Inflammatory macrophage treated with lipopolysaccharide for 4 hours (primary cell): ENCODE measurements around the gene CCDC86.

Experiments
- DNase-seq: peaks from one replicate; pipeline ENCODE4 v3.0.0-alpha.2; 2020

CCDC86 gene

DNA sequence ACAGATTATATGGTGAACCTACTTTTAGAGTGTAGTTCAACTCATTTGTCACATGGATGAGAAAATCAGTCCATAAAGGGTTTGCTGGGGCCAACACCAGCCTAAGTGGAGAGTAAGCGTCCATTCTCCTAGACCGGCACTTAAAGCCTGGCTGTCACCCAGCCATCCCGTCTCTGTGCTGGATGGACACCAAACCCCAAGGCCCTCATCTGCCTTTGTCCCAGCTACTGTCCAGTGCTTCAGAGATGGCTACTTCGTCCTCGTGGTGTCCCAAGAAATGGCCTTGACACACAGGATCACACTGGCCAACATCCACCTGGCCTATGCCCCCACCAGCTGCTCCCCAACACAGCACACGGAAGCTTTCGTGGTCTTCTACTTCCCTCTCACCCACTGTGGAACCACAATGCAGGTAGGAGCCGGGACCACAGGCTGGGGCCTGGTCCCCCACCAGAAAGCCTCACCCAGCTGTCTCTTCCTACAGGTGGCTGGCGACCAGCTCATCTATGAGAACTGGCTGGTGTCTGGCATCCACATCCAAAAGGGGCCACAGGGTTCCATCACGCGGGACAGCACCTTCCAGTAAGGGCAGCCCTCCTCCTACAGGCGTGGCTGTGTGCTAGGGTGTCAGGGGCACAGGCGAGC, 28.9 kb downstream of the CCDC86 start:
- DNase-seq, result no peak

DNA sequence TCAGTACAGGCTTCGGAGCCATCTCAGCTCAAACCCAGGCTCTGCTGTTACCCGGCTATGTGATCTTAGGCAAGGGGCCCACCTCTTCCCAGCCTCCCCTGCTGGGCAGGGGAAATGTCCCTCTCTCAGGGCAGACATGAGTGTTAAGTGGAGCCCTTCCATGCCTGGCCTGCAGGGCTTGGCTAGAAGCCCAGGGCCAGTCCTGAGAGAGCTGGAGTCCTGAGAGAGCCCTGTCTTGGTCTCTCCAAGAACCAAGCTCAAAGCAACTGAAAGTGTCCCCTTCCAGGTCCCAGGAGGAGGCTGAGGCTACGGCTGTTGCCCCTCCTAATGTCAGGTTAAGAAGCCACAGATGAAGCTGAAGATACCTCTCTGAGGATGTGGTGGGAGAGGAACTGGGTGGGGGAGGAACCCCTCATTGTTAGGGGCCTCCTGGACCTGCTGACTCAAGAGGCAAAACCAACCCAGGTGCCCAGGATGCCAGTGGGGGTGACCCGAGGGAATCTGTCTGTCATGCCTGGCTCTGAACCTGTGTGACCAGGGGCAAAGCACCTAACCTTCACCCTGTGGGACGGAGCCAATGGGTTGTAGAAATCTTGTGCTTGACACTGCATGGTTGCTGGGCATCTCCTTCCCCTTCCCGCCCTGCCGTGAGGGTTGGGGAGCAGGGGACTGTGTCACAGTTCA, 29.6 kb downstream of the CCDC86 start:
- no peak for DNase-seq

DNA sequence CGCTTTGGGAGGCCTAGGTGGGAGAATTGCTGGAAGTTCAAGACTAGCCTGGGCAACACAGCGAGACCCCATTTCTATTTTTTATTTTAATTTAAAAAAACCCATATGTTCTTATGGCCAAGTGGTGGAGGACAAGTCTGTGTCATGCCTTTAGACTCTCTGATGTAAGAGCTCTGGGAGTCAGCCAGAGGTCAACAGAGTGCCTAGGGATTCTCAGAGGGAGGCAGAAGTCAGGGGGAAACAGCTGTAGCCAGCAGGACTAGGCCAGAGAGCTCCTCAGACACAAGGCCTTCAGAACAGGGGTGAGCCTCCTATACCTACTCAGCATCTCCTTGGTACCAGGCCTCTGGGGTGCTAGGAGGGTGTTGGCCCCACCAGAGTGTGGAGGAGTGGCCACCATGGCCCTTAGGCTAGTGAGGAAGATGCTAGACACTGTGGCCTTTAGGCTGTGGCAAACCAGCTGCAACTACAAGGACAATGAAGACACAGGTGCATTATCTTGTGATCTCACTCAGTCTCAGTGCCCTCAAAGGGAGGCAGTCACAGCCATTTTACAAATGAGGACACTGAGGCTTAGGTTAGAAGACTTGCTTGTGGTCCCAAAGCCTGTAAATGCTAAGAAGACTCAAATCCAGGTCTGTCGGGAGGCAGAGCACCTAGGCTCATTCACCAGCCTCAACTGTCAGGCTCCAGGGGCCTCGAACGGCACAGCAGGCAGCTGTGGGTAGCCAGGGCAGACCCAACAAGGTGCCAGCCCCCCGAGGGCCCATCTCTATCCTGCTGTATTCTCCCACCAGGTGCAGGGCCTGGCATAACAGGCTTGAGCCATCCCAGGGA, 30.4 kb downstream of the CCDC86 start:
- DNase-seq, result peak; percentile 19

DNA sequence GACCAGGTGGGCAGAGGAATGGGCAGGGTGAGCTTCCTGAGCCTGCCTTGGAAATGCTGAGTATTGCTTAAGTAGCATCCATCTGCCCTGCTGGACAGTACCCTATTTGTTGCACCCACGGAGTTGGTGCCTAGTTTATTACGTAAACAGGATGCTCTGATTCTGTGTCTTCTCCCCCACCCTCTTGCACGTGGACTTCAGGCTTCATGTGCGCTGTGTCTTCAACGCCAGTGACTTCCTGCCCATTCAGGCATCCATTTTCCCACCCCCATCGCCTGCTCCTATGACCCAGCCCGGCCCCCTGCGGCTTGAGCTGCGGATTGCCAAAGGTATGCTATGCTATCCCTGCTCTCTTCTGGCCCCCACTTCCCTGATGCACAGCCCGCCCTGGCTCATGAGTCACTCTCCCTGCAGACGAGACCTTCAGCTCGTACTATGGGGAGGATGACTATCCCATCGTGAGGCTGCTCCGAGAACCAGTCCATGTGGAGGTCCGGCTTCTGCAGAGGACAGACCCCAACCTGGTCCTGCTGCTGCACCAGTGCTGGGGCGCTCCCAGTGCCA, 31.1 kb downstream of the CCDC86 start:
- peak; percentile 45 for DNase-seq

DNA sequence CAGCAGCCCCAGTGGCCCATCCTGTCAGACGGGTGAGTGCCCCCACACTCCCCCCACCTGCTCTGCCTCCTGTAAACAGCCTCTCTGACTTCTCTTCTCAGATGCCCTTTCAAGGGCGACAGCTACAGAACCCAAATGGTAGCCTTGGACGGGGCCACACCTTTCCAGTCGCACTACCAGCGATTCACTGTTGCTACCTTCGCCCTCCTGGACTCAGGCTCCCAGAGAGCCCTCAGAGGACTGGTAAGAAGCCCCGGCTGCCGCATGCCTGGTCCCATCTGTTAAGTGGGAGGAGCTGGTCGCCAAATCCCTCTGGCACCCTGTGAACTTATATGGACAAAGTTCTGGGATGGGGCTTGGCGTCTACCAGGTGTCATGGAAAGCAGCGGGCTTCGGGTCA, 31.6 kb downstream of the CCDC86 start:
- DNase-seq, result no peak

DNA sequence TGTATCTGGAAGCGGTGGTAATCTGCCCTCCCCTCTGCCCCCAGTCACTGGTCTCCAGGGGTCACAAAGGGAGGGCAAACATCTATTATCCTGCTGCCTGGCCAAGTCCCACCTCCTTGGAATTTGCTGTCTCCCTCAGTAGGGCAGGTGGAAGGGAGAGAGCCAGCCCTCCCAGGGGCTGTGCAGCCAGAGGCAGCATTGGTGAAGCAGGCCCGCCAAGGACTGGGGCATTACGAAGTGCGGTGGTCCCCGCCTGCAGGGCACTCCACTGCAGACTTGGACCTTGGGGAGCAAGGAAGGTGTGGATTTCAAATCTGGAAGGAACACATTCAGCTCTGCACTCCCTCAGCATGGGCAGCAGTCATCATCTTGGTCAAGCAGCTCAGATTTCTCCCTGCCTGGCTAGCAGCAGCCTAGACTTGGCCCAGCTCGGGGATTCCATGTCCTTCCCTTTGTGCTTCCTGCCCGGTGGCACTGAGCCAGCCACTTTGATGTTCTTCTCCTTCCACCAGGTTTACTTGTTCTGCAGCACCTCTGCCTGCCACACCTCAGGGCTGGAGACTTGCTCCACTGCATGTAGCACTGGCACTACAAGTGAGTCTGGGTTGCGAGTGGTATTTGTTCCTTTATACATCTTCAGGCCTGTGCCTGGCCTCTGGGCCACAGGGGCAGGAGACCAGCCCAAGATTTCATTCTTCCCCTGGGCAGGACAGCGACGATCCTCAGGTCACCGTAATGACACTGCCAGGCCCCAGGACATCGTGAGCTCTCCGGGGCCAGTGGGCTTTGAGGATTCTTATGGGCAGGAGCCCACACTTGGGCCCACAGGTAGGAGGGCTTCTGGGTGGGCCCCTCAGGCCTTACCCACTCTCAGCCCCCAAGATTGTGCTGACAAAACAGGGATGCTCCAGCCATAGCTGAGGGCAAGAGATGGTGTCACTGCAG, 32.8 kb downstream of the CCDC86 start:
- no peak for DNase-seq

DNA sequence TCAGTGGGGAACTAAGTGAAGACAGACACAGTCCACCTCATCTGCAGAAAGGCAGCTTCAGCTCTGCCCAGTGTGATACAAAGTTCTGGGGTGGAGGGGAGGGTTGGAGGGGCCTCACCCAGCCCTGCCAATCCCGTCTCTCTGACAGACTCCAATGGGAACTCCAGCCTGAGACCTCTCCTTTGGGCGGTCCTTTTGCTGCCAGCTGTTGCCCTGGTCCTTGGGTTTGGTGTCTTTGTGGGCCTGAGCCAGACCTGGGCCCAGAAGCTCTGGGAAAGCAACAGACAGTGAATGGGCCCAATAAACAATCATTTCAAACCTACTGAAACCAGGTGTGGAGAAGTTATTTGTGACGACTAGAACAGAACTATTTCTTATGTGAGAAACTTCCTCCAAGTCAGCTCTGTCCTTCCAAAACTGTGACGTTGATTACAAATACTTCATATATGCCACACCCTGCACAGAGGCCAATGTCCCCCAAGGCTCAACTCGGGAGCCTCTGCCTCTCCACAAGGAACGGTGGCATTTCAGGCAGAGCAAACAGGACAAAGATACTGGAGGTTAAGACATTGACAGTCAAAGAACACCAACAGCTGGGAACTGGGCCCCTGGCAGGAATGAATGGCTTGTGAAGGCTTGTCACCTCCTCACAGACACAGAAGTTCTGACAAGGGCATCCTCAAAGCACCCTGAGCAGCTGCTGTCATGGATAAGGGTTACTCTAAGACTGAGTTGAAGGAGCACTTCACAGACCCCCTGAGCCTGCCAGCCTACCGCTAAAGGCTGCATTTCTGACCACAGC, 33.7 kb downstream of the CCDC86 start:
- DNase-seq, result no peak

DNA sequence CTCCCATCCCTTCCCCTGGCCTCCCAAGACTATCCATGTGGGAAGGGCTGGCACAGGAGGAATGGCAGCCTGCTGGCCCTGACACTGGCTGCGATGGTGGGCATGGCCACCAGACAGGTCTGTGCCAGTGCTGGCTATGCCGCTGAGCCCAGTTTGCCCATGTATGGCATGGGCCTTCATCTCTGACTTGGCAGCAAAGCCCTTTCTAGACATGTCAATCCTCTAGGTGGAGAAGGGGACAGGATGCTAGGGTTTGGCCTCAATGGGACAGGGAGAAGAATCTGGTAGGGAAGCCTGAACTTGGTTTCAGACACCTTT, 34.2 kb downstream of the CCDC86 start:
- no peak for DNase-seq

DNA sequence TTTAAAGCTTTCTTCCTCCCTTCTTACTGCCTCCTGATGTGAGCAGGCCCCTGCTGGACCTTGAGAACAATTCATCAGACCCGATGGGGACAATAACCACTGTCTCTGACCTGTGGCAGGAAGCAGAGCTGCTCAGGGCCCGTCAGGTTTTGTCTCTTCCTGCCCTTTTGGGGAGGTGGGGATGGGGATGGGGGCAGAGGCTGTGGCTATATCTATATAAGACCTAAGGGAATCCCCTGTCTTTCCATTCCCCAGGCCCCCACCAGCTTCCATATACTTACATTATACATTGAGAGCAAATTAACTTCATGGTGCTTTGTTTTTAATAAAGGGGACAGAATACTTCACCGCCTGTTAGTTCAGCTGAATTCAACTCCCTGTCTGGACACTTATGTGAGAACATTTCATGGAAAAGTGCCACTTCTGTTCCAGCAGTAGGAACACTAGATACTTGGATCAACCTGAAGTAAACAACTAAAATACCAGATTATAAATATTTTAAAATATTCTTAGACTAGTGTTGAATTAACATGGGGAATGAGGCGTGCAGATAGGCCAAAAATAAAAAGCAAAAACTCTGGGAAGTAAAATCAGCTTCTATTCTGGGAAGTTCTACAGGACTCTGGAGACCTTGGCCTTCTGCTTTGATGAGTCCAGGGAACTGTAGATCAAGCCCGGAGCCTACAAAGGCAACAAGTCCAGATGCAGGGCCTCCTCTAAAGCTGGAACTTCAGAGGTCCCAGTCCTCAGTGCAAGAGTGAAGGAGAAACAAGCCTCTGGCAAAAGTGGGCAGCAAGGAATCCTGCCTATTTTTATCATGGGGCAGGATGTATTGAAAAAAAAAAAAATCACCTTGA, 36.6 kb downstream of the CCDC86 start:
- DNase-seq, result no peak

DNA sequence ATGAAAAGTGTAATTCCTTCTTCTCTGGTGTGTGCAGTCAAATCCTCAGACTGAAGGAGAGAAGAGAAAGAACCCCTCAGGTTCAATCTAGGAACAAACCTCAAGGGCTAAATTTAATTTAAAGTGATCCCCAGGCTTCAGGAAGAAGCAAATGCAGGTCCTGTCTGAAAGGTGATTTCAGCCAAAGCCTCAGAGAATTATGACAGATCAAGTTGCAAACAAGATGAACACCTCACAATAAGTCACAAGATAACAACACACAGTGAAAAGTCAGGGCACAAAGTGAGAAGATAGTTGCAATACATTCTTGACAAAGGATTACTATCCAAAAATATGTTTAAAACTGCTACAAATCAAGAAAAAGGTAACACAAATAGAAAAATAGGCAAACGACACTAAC, 37.2 kb downstream of the CCDC86 start:
- DNase-seq, result no peak

DNA sequence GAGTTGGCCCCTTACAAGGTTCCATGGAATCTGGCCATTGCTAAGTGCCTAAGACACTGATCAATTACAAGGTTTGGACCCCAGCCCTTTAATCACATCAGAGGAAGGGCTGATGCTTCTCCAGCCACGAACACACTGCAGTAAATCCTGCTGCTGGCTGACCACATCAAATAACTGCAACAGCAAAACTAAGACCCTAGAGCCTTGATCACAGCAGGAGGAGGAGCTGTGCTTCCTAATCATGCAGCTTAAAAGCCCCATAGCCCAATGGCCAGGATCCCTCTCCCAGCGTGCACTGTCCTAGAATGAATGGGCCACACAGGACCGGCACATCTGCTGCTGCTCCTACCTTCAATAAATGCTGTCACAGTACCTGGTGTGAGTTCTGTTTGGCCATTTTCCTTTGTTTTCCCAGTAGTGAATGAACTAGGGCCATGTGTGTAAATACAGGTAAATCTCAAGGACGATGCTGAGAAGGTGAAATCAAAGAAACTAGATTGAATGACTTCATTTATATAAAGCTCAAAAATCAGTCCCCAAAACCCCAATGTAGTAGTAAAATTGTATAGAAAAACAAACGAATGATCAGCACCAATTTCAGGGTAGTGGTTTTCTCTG, 38.2 kb downstream of the CCDC86 start:
- no peak for DNase-seq

DNA sequence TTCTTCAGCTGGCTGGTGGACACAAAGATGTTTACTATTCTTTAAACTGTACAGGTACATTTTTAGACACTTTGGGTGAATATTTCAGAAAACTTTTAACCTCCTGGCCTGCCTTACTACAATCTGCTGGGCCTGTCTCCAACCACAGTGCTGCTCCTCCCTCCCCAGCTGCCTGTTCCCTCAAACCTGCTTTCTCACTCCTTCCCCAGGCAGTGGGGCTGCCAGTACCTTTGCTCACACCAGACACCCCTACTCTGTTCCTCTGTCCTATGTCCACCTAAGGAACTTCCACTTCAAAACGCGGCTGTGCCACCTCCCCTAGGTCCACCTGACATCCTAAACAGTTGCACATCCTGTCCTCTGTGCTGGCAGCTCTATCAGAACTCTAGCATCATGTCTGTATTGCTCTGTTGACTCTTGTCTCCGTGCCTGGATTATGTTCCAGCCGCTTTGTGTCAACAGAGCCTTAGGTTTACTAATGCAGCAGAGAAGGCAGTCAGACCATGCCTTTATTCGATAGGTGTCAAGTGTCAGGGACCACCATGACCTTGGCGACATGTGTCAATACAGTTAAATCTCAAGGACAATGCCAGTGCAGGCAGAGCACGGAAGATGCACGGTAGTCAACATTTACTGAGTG, 38.9 kb downstream of the CCDC86 start:
- DNase-seq, result no peak

DNA sequence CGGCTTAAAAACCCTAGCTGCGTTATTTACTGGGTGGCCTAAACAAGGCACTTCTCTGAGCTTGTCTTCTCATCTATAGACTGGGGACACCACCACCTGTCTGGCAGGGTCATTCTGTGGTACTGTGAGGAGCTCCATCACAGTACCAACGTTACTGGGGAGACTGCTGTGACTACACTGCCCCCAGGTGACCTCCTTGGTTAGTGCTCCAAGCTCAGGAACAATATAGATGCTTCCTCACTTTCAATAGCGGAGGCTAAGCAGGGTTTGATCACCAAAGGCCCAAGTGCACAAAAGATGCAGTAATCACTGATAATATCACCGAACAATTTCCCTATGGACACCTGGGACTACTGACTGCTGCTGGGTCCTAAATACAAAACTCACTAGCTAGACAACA, 45.6 kb downstream of the CCDC86 start:
- DNase-seq, result peak; percentile 57

DNA sequence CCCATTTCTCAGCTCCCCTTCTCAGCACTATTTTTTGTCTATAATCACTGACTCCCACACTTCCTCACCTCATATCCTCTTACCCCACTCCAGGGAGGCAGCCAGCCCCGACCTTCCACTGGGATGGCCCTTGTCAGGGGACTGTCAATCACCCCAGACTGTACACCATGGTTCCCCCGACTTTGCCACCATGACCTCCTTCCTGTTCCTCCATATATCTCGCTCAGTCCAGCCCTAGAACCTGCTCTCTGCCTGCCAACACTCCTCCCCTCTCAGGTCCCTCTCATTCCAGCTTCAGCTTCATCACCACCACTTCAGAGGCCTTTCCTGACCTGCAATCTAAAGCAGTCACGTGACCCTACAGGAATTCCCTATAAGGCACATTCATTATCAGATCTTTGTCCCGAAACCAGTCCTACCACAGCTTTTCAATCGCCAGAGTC, 48.0 kb downstream of the CCDC86 start:
- DNase-seq, result no peak

DNA sequence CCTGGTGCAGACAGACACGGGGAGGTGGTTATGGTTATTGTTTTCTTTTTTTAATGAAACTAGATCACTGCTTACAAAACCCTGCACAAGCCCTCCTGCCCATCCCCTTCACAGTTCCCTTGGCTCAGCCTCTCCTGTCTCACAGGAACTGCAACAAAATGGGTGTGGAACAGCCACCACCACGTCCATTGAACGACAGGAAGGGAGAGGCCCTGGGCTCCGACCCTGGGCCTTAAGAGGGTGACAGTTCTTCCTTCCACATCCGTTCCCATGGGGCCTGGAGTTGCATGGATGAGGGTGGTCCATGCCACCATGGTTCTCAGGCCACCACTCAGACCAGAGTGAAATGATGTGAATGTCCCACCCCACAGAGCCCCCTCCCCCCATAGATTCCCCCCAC, 48.8 kb downstream of the CCDC86 start:
- DNase-seq, result no peak

DNA sequence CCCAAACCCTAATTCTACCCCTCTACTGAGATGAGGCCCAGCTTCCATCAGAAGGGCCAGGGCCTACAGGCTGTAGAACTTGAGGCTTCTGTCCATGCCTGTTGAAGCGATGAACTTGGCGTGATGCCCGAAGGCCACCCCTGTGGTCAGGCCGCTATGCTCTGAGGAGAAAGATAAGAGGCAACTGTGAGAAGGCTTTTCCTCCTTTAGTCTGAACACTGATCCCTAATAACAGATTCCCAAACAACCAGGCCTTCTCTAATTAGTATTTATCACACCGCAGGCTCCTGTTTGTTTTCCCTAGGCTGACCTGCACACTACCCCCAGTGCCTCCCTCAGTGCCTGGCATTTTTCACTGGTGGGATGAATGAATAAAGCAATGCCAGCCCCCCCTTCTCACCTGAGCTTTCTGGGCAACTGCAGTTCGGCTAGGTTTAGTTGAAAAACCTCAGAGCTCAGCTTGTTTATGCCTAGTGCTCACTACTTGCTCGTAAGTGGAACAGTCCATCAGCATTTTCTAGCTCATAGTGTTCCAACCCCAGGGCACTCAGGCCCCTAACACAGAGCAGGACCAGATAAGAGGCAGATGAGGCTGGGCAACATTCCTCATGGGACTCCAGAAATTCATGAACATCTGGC, 49.3 kb downstream of the CCDC86 start:
- DNase-seq, result no peak

DNA sequence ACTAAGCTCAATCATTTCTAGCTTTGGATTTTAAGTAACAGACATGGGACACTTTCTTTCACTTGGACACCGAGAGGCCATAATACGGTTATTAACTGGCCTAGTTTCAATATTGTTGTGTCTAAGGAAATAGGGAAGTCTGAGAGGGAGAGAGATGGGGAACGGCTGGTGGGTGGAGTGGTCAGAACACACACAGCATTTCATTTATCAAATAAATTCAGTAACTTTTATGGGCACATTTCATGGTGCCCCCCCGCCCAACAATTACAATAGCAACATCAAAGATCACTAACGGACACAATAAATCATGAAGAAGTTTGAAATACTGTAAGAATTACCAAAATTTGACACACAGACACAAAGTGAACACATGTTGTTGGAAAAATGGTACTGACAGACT, 53.8 kb downstream of the CCDC86 start:
- DNase-seq, result peak; percentile 44

DNA sequence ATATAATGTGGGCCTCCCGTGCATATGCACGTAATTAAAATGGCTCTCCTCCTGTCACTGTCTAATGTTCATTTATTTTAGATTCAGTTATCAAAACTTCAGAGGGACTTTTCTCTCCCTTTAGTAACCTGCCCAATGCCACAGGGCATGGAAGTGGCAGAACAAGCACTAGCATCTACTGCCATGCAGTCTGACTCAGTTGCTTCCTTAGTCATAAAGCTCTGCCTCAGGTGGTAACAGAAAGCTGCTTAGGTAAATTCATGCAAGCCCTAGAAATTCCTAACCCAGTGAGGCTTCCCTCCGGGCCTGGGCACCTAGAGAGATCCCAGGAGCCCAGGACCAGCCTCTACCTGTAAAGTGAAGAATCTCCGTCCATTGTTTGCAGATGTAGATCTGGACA, 55.6 kb downstream of the CCDC86 start:
- DNase-seq, result no peak
